ENCODE data around the gene ZBTB45.
A peak's percentile ranks its signal among the peaks of the same experiment; 100 is the strongest.
"Not testable (repeated sequence)": the region's sequence is repeated elsewhere in the genome, so short reads cannot be mapped to it uniquely, and the experiment has no call there.

ZBTB45 gene

GRCh38 chr19:58473775-58474174 is 45.8 kb downstream of the ZBTB45 start:
- H3K9ac ChIP-seq (ENCODE audit: low read depth, low read length), result no peak overlapping the region
- no peaks in the 10 kb centered on the region; the same call in 1 of the 2 replicates for H3K4me1 ChIP-seq (ENCODE audit: insufficient read depth, low read length)
- no peaks in the 10 kb centered on the region for H3K36me3 ChIP-seq (ENCODE audit: insufficient read depth, low read length)
- no peaks in the 10 kb centered on the region for H3K9me3 ChIP-seq (ENCODE audit: control insufficient read depth, insufficient read depth, low read length)

GRCh38 chr19:58471736-58472135 is 47.9 kb downstream of the ZBTB45 start:
- Histone ChIP-seq H3K9me3 (ENCODE audit: control insufficient read depth, insufficient read depth, low read length) (no peaks in the 10 kb centered on the region), H3K9ac (ENCODE audit: low read depth, low read length) (no peak overlapping the region), H3K36me3 (ENCODE audit: insufficient read depth, low read length) (no peaks in the 10 kb centered on the region), H3K4me1 (ENCODE audit: insufficient read depth, low read length) (no peaks in the 10 kb centered on the region)

- not testable (repeated sequence) for H3K36me3 ChIP-seq (ENCODE audit: insufficient read depth, low read length); H3K4me1 ChIP-seq (ENCODE audit: insufficient read depth, low read length); H3K9ac ChIP-seq (ENCODE audit: low read depth, low read length); H3K9me3 ChIP-seq (ENCODE audit: control insufficient read depth, insufficient read depth, low read length)
Measured at GRCh38 chr19:58470837-58471543, 48.6 kb downstream of the ZBTB45 start.

GRCh38 chr19:58469241-58470013 is 50.2 kb downstream of the ZBTB45 start:
- Histone ChIP-seq H3K9ac (ENCODE audit: low read depth, low read length) (no peak overlapping the region), H3K36me3 (ENCODE audit: insufficient read depth, low read length) (no peaks in the 10 kb centered on the region), H3K4me1 (ENCODE audit: insufficient read depth, low read length) (no peaks in the 10 kb centered on the region), H3K9me3 (ENCODE audit: control insufficient read depth, insufficient read depth, low read length) (no peaks in the 10 kb centered on the region)

- Histone ChIP-seq H3K4me1 (ENCODE audit: insufficient read depth, low read length) (no peaks in the 10 kb centered on the region), H3K36me3 (ENCODE audit: insufficient read depth, low read length) (no peaks in the 10 kb centered on the region), H3K9ac (ENCODE audit: low read depth, low read length) (no peak overlapping the region), H3K9me3 (ENCODE audit: control insufficient read depth, insufficient read depth, low read length) (no peaks in the 10 kb centered on the region)
Measured at GRCh38 chr19:58468216-58468839, 51.3 kb downstream of the ZBTB45 start.

GRCh38 chr19:58466760-58467589 is 52.6 kb downstream of the ZBTB45 start, which contains the start of gene ZNF324:
ZNF324 (plus strand) TSS chr19:58467080; CDS start chr19:58469186, 2,106 bp downstream.
- Histone ChIP-seq H3K9ac (ENCODE audit: low read depth, low read length) (peak within 1 kb of the TSS; percentile 60), H3K4me1 (ENCODE audit: insufficient read depth, low read length) (no peaks in the 10 kb centered on the region), H3K9me3 (ENCODE audit: control insufficient read depth, insufficient read depth, low read length) (no peaks in the 10 kb centered on the region), H3K36me3 (ENCODE audit: insufficient read depth, low read length) (no peaks in the 10 kb centered on the region)

- no peaks in the 10 kb centered on the region for H3K4me1 ChIP-seq (ENCODE audit: insufficient read depth, low read length)
- H3K36me3 ChIP-seq (ENCODE audit: insufficient read depth, low read length), result no peaks in the 10 kb centered on the region
- H3K9ac ChIP-seq (ENCODE audit: low read depth, low read length), result peak overlapping the region; percentile 60; the same call in 1 of the 2 replicates
- no peaks in the 10 kb centered on the region for H3K9me3 ChIP-seq (ENCODE audit: control insufficient read depth, insufficient read depth, low read length)
Measured at GRCh38 chr19:58466089-58466759, 53.4 kb downstream of the ZBTB45 start.

All from ES-I3 (cell line).